ENCODE measurements around the gene TRMT112. TPM values are rescaled to one million over a fixed set of nuclear protein-coding genes. Genes with fewer than 3 reads are reported as not detected.
A peak's percentile ranks its signal among the peaks of the same experiment; 100 is the strongest.

The TRMT112 gene
- total and polyA plus RNA-seq, 4 donors, result 52.5 to 137 (median 131) TPM

- TF ChIP-seq, protein P1, sequence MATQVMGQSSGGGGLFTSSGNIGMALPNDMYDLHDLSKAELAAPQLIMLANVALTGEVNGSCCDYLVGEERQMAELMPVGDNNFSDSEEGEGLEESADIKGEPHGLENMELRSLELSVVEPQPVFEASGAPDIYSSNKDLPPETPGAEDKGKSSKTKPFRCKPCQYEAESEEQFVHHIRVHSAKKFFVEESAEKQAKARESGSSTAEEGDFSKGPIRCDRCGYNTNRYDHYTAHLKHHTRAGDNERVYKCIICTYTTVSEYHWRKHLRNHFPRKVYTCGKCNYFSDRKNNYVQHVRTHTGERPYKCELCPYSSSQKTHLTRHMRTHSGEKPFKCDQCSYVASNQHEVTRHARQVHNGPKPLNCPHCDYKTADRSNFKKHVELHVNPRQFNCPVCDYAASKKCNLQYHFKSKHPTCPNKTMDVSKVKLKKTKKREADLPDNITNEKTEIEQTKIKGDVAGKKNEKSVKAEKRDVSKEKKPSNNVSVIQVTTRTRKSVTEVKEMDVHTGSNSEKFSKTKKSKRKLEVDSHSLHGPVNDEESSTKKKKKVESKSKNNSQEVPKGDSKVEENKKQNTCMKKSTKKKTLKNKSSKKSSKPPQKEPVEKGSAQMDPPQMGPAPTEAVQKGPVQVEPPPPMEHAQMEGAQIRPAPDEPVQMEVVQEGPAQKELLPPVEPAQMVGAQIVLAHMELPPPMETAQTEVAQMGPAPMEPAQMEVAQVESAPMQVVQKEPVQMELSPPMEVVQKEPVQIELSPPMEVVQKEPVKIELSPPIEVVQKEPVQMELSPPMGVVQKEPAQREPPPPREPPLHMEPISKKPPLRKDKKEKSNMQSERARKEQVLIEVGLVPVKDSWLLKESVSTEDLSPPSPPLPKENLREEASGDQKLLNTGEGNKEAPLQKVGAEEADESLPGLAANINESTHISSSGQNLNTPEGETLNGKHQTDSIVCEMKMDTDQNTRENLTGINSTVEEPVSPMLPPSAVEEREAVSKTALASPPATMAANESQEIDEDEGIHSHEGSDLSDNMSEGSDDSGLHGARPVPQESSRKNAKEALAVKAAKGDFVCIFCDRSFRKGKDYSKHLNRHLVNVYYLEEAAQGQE (IDR thresholded peaks at IDR 0.05), result peak; percentile 62
- TF ChIP-seq HNF4A (conservative IDR thresholded peaks at IDR 0.05) (no peak), SP1 (IDR thresholded peaks at IDR 0.05) (peak; percentile 81), RXRA (IDR thresholded peaks at IDR 0.05) (peak; percentile 47 to 56)
- TF ChIP-seq, protein P2, sequence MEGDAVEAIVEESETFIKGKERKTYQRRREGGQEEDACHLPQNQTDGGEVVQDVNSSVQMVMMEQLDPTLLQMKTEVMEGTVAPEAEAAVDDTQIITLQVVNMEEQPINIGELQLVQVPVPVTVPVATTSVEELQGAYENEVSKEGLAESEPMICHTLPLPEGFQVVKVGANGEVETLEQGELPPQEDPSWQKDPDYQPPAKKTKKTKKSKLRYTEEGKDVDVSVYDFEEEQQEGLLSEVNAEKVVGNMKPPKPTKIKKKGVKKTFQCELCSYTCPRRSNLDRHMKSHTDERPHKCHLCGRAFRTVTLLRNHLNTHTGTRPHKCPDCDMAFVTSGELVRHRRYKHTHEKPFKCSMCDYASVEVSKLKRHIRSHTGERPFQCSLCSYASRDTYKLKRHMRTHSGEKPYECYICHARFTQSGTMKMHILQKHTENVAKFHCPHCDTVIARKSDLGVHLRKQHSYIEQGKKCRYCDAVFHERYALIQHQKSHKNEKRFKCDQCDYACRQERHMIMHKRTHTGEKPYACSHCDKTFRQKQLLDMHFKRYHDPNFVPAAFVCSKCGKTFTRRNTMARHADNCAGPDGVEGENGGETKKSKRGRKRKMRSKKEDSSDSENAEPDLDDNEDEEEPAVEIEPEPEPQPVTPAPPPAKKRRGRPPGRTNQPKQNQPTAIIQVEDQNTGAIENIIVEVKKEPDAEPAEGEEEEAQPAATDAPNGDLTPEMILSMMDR (IDR thresholded peaks at IDR 0.05; ENCODE audit: low read depth, low read length, missing input control), result no peak
Observed at GRCh38 chr11:64305075-64305690, 12.2 kb downstream of the TRMT112 start, which contains the start of gene ESRRA (continued).

- DNase-seq (ENCODE audit: low spot score), result peak; percentile 98
- H3K9ac ChIP-seq (ENCODE audit: low read depth in 1 of 2, low read length in 2 of 2), result peak overlapping the region; percentile 82 to 84
- peaks cover 8 to 50% (median 39%) of the 10 kb centered on the region in 4 donors for H3K4me1 ChIP-seq (ENCODE audit: control insufficient read depth in 4 of 4, insufficient read depth in 4 of 4, low read length in 3 of 4)
- no peaks in the 10 kb centered on the region for H3K27me3 ChIP-seq (ENCODE audit: control insufficient read depth in 4 of 4, insufficient read depth in 4 of 4, low read length in 3 of 4)
- no peaks in the 10 kb centered on the region for H3K36me3 ChIP-seq (ENCODE audit: control insufficient read depth in 4 of 4, insufficient read depth in 3 of 4, low read depth in 1 of 4, low read length in 3 of 4)
- WGBS, result under 1% methylated on average over 46 of the region's 46 CpGs
- H3K27ac ChIP-seq (ENCODE audit: low read depth in 1 of 2, low read length in 2 of 2), result peak overlapping the region; percentile 93 to 98
- peak; percentile 61 for TF ChIP-seq NR2F2 (IDR thresholded peaks at IDR 0.05)
- no peak for TF ChIP-seq FOXA1 (IDR thresholded peaks at IDR 0.05)
- TF ChIP-seq HNF4G (IDR thresholded peaks at IDR 0.05), result no peak
- TF ChIP-seq, protein P3, sequence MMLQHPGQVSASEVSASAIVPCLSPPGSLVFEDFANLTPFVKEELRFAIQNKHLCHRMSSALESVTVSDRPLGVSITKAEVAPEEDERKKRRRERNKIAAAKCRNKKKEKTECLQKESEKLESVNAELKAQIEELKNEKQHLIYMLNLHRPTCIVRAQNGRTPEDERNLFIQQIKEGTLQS (IDR thresholded peaks at IDR 0.05), result no peak
- TF ChIP-seq HNF4A (conservative IDR thresholded peaks at IDR 0.05), result no peak
- TF ChIP-seq YY1 (IDR thresholded peaks at IDR 0.05), result peak; percentile 6
- peak in 1 of 2 donors; percentile 14 for TF ChIP-seq GABPA (IDR thresholded peaks at IDR 0.05 in 1 of 2, conservative IDR thresholded peaks at IDR 0.05 in 1 of 2)
- TF ChIP-seq, protein P2 (IDR thresholded peaks at IDR 0.05; ENCODE audit: low read depth, low read length, missing input control), result peak; percentile 73
- TF ChIP-seq MAX (IDR thresholded peaks at IDR 0.05), result peak; percentile 40
- TF ChIP-seq RAD21 (IDR thresholded peaks at IDR 0.05), result peak; percentile 75 to 90
- TF ChIP-seq, protein P1 (IDR thresholded peaks at IDR 0.05), result peak; percentile 9
- no peak for TF ChIP-seq FOXA2 (IDR thresholded peaks at IDR 0.05)
- TF ChIP-seq, protein P4, sequence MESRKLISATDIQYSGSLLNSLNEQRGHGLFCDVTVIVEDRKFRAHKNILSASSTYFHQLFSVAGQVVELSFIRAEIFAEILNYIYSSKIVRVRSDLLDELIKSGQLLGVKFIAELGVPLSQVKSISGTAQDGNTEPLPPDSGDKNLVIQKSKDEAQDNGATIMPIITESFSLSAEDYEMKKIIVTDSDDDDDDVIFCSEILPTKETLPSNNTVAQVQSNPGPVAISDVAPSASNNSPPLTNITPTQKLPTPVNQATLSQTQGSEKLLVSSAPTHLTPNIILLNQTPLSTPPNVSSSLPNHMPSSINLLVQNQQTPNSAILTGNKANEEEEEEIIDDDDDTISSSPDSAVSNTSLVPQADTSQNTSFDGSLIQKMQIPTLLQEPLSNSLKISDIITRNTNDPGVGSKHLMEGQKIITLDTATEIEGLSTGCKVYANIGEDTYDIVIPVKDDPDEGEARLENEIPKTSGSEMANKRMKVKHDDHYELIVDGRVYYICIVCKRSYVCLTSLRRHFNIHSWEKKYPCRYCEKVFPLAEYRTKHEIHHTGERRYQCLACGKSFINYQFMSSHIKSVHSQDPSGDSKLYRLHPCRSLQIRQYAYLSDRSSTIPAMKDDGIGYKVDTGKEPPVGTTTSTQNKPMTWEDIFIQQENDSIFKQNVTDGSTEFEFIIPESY (IDR thresholded peaks at IDR 0.05), result no peak
- peak; percentile 26 to 52 for TF ChIP-seq RXRA (IDR thresholded peaks at IDR 0.05)
- TF ChIP-seq SP1 (IDR thresholded peaks at IDR 0.05), result peak; percentile 40
- peak in 1 of 2 donors; percentile 4 for TF ChIP-seq JUND (IDR thresholded peaks at IDR 0.05)
- TF ChIP-seq TAF1 (conservative IDR thresholded peaks at IDR 0.05), result peak; percentile 32
- no peak for TF ChIP-seq EGR1 (IDR thresholded peaks at IDR 0.05; ENCODE audit: low read depth in 2 of 2)
- peak overlapping the region; percentile 43 to 60 (median 43) for H3K4me3 ChIP-seq (ENCODE audit: low read depth in 1 of 3, low read length in 3 of 3)
- H3K9me3 ChIP-seq (ENCODE audit: control insufficient read depth in 4 of 4, low read length in 3 of 4), result no peaks in the 10 kb centered on the region
Observed at GRCh38 chr11:64304316-64305072, 12.9 kb downstream of the TRMT112 start.

Measured in liver (tissue), 9 donors.